ENCODE data around the gene COMMD2. TPM values are rescaled to one million over a fixed set of nuclear protein-coding genes. Genes with fewer than 3 reads are reported as not detected.

The COMMD2 gene
- polyA plus RNA-seq, 1 of the 3 experiments (the other 2 are of a cell fraction): 20.9 TPM

DNA sequence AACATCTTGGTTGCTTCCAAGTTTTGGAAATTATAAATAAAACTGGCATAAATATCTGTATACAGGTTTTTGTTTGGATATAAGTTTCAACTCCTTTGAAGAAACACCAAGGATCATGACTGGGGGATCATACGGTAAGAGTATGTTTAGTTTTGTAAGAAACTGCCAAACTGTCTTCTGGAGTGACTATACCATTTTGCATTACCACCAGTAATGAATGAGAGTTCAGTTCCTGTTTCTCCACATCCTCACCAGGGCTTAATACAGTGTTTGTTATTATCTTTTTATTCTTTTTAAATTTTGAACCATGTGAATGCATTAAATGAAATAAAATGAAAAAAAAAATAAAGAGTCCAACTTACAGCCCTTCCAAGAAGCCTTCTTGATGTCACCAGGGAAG, 43.7 kb upstream of the COMMD2 start (continued):
- TF ChIP-seq, protein P1, sequence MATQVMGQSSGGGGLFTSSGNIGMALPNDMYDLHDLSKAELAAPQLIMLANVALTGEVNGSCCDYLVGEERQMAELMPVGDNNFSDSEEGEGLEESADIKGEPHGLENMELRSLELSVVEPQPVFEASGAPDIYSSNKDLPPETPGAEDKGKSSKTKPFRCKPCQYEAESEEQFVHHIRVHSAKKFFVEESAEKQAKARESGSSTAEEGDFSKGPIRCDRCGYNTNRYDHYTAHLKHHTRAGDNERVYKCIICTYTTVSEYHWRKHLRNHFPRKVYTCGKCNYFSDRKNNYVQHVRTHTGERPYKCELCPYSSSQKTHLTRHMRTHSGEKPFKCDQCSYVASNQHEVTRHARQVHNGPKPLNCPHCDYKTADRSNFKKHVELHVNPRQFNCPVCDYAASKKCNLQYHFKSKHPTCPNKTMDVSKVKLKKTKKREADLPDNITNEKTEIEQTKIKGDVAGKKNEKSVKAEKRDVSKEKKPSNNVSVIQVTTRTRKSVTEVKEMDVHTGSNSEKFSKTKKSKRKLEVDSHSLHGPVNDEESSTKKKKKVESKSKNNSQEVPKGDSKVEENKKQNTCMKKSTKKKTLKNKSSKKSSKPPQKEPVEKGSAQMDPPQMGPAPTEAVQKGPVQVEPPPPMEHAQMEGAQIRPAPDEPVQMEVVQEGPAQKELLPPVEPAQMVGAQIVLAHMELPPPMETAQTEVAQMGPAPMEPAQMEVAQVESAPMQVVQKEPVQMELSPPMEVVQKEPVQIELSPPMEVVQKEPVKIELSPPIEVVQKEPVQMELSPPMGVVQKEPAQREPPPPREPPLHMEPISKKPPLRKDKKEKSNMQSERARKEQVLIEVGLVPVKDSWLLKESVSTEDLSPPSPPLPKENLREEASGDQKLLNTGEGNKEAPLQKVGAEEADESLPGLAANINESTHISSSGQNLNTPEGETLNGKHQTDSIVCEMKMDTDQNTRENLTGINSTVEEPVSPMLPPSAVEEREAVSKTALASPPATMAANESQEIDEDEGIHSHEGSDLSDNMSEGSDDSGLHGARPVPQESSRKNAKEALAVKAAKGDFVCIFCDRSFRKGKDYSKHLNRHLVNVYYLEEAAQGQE (IDR thresholded peaks at IDR 0.05; ENCODE audit: low read depth, low read length): no peak
- TF ChIP-seq MXI1 (IDR thresholded peaks at IDR 0.05; ENCODE audit: low read depth, low read length) (no peak), YY1 (IDR thresholded peaks at IDR 0.05; ENCODE audit: low read depth) (no peak), NRF1 (IDR thresholded peaks at IDR 0.05; ENCODE audit: low read depth, low read length) (no peak), ELF1 (IDR thresholded peaks at IDR 0.05) (no peak), GABPA (IDR thresholded peaks at IDR 0.05; ENCODE audit: low read depth) (no peak)

DNA sequence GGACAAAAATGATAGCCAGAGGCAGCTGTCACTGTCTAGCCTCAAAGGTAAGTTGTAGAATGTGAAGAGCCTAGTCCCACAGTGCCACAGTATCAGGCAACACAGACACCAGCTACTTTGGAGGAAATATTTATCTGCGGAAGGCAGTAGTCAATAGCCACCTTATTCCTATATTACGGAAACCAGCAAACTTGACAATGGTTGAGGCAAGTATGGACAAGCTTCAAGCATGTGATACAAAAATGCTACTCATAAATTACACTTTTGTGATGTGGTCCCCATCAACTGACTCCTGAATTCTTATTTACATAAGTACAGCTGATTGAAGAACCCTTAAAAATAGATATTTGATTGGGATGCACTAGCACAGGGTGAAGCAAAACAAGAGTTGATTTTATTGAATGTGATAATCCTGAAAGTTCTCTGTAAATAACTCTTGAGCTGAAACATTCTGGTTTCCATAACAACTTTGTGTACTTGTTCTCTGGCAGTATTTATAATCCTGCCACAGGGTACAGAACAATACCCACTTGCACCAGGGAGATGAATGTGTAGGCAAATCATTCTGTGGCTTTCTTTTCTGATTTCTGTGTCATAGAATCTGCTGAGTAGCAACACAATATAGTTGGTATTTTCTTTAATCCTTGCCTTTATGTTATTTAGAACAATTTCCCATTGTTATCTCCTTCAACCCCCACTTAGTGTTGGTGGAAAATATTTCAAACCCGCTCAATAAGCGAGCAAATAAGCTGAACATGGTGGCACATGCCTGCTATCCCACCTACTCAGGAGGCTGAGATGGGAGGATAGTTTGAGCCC, 40.4 kb upstream of the COMMD2 start, which contains the start of gene ANKUB1:
ANKUB1 (minus strand) TSS at position 103 of the 819 bp plus-strand sequence. CDS start 188 bp downstream, outside the sequence.
- Histone ChIP-seq H3K4me1 (ENCODE audit: control insufficient read depth in 1 of 2, insufficient read depth in 2 of 2, low read depth in 1 of 2, low read length in 1 of 2) (no peaks in the 10 kb centered on the region), H3K9me2 (no peaks in the 10 kb centered on the region), H3K36me3 (replicated peaks in 1 of 2; ENCODE audit: control insufficient read depth in 1 of 2, insufficient read depth in 2 of 2, low read length in 1 of 2) (no peaks in the 10 kb centered on the region), H3K4me2 (no peak within 1 kb of the TSS), H2AFZ (ENCODE audit: low read depth) (no peak within 1 kb of the TSS), H3K27me3 (ENCODE audit: insufficient read depth) (no peaks in the 10 kb centered on the region), H3K9ac (no peak within 1 kb of the TSS), H3K79me2 (ENCODE audit: insufficient read depth) (no peaks in the 10 kb centered on the region), H4K20me1 (ENCODE audit: insufficient read depth) (no peaks in the 10 kb centered on the region), H3K4me3 (ENCODE audit: low read depth in 2 of 2, low read length in 1 of 2) (no peak within 1 kb of the TSS), H3K27ac (ENCODE audit: low read depth in 2 of 2, low read length in 1 of 2) (no peak within 1 kb of the TSS), H3K9me3 (no peaks in the 10 kb centered on the region), H3F3A (replicated peaks; ENCODE audit: insufficient read depth) (no peaks in the 10 kb centered on the region)
- WGBS (ENCODE audit: low lambda C conversion rate): 82% methylated on average over 4 of the region's 4 CpGs
- ChIA-PET CTCF (interaction anchor here (1.0 to 1.5 kb wide), 3 partner anchors 16 to 27 kb away, joined by 3 to 7 read pairs (median 4); no protein-coding TSS in a partner anchor), POLR2A (no interaction called here)
- DNase-seq: no peak
- TF ChIP-seq NFIC (IDR thresholded peaks at IDR 0.05; ENCODE audit: borderline replicate concordance): no peak
- TF ChIP-seq FOXJ3 (CRISPR knock-in tag; IDR thresholded peaks at IDR 0.05): no peak
- TF ChIP-seq, protein P2, sequence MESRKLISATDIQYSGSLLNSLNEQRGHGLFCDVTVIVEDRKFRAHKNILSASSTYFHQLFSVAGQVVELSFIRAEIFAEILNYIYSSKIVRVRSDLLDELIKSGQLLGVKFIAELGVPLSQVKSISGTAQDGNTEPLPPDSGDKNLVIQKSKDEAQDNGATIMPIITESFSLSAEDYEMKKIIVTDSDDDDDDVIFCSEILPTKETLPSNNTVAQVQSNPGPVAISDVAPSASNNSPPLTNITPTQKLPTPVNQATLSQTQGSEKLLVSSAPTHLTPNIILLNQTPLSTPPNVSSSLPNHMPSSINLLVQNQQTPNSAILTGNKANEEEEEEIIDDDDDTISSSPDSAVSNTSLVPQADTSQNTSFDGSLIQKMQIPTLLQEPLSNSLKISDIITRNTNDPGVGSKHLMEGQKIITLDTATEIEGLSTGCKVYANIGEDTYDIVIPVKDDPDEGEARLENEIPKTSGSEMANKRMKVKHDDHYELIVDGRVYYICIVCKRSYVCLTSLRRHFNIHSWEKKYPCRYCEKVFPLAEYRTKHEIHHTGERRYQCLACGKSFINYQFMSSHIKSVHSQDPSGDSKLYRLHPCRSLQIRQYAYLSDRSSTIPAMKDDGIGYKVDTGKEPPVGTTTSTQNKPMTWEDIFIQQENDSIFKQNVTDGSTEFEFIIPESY (IDR thresholded peaks at IDR 0.05; ENCODE audit: borderline replicate concordance, low read depth): no peak
- TF ChIP-seq MEF2A (IDR thresholded peaks at IDR 0.05; ENCODE audit: borderline replicate concordance, low read depth): no peak
- TF ChIP-seq YY1 (IDR thresholded peaks at IDR 0.05; ENCODE audit: low read depth): no peak
- TF ChIP-seq, protein P1 (IDR thresholded peaks at IDR 0.05; ENCODE audit: low read depth, low read length): no peak
- TF ChIP-seq POLR2AphosphoS5 (IDR thresholded peaks at IDR 0.05; ENCODE audit: low read depth, low read length): no peak
- TF ChIP-seq, protein P3, sequence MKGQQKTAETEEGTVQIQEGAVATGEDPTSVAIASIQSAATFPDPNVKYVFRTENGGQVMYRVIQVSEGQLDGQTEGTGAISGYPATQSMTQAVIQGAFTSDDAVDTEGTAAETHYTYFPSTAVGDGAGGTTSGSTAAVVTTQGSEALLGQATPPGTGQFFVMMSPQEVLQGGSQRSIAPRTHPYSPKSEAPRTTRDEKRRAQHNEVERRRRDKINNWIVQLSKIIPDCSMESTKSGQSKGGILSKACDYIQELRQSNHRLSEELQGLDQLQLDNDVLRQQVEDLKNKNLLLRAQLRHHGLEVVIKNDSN (IDR thresholded peaks at IDR 0.05; ENCODE audit: borderline replicate concordance, low read depth): no peak
- TF ChIP-seq, protein P4, sequence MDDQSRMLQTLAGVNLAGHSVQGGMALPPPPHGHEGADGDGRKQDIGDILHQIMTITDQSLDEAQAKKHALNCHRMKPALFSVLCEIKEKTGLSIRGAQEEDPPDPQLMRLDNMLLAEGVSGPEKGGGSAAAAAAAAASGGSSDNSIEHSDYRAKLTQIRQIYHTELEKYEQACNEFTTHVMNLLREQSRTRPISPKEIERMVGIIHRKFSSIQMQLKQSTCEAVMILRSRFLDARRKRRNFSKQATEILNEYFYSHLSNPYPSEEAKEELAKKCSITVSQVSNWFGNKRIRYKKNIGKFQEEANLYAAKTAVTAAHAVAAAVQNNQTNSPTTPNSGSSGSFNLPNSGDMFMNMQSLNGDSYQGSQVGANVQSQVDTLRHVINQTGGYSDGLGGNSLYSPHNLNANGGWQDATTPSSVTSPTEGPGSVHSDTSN (IDR thresholded peaks at IDR 0.05): no peak
- TF ChIP-seq TEAD4 (IDR thresholded peaks at IDR 0.05; ENCODE audit: borderline replicate concordance, insufficient read depth): no peak
- no peak for TF ChIP-seq RAD21 (IDR thresholded peaks at IDR 0.05; ENCODE audit: low read length)
- TF ChIP-seq RFX5 (IDR thresholded peaks at IDR 0.05; ENCODE audit: low read length): no peak
- no peak for TF ChIP-seq GABPA (IDR thresholded peaks at IDR 0.05; ENCODE audit: low read depth)
- TF ChIP-seq TCF12 (IDR thresholded peaks at IDR 0.05): no peak
- TF ChIP-seq, protein P5, sequence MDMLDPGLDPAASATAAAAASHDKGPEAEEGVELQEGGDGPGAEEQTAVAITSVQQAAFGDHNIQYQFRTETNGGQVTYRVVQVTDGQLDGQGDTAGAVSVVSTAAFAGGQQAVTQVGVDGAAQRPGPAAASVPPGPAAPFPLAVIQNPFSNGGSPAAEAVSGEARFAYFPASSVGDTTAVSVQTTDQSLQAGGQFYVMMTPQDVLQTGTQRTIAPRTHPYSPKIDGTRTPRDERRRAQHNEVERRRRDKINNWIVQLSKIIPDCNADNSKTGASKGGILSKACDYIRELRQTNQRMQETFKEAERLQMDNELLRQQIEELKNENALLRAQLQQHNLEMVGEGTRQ (IDR thresholded peaks at IDR 0.05; ENCODE audit: borderline replicate concordance, low read depth, low read length): no peak

Measured in SK-N-SH (cell line).